K562 (cell line): ENCODE results near the gene ATP8A1. TPM values are rescaled to one million over a fixed set of nuclear protein-coding genes. Genes with fewer than 3 reads are reported as not detected.

Experiments
- ATAC-seq: fragments of 200-7000 bp; cut with Tn5 transposase; 3 replicates; pipeline ENCODE4 v1.9.1; 2020; ENCODE audit warnings: moderate library complexity
- BruUV-seq: library from RNA; stranded (reverse); fragments of 400-500 nt; replicated peaks from 2 replicates; lab custom pipeline; 2021; lab: Mats Ljungman, UMichigan
- CTCF ChIA-PET: fragments of 300-600 bp; formaldehyde crosslinking; extraction: SDS; loops from one replicate; lab custom pipeline; 2021; ENCODE audit warnings: low intra/inter-chr PET ratio; lab: Yijun Ruan, JAX
- POLR2A ChIA-PET: fragments of 300-600, 350-650 bp; sonication (Branson Sonifier 250); formaldehyde crosslinking; extraction: SDS; loops from one replicate; lab custom pipeline; 2021; ENCODE audit warnings: antibody characterized with exemption, inconsistent platforms; lab: Yijun Ruan, JAX
- DNase-seq, 4 experiments: peaks; one replicate each; pipeline versions ENCODE4 v3.0.0 to v3.0.0-alpha.2; 2011 to 2018; ENCODE audit warnings: low spot score in 3 of 4, mixed read lengths in 3 of 4; ENCODE audit errors: extremely low read depth in 1 of 4
- FAIRE-seq: peaks from 2 replicates; lab custom pipeline; 2011; peaks lifted over from hg19 to GRCh38; lab: Jason Lieb, UNC
- H2AFZ ChIP-seq: 2 replicates; pipeline ENCODE4 v1.6.0; 2011; ENCODE audit warnings: low read depth, low read length, control low read depth, inconsistent platforms
- H3K27ac ChIP-seq: fragments of 200-600 bp; 3 replicates; pipeline ENCODE4 v1.8.0; 2011; ENCODE audit warnings: low read depth, mild to moderate bottlenecking, control low read depth, inconsistent platforms, low read length, moderate library complexity, mixed read lengths; ENCODE audit errors: extremely low read depth
- H3K27me3 ChIP-seq, 2 experiments: fragments of 300-600 bp in 1 of 2; 2 replicates in 1 of 2; 3 replicates in 1 of 2; pipeline versions ENCODE4 v1.6.0 to v1.8.0; 2011; ENCODE audit warnings: inconsistent platforms in 2 of 2, low read length in 2 of 2, mild to moderate bottlenecking in 1 of 2, mixed read lengths in 1 of 2, moderate library complexity in 1 of 2; ENCODE audit not compliant: control insufficient read depth in 2 of 2, insufficient read depth in 2 of 2
- H3K36me3 ChIP-seq: fragments of 300-600 bp; 3 replicates; pipeline ENCODE4 v1.8.0; 2011; ENCODE audit warnings: mild to moderate bottlenecking, low read length, inconsistent platforms; ENCODE audit not compliant: control insufficient read depth, insufficient read depth
- H3K4me1 ChIP-seq, 2 experiments: fragments of 200-600 bp in 1 of 2; replicated peaks in 1 of 2; 2 replicates in 1 of 2; 3 replicates in 1 of 2; pipeline versions ENCODE4 v1.5.1 to v1.8.0; 2011; ENCODE audit warnings: inconsistent platforms in 2 of 2, low read length in 2 of 2, mild to moderate bottlenecking in 1 of 2, mixed read lengths in 1 of 2, moderate library complexity in 1 of 2; ENCODE audit not compliant: control insufficient read depth in 2 of 2, insufficient read depth in 2 of 2
- H3K4me2 ChIP-seq: 2 replicates; pipeline ENCODE4 v1.6.1; 2011; ENCODE audit warnings: low read length, control low read depth, inconsistent platforms, mixed read lengths; ENCODE audit not compliant: insufficient read depth
- H3K4me3 ChIP-seq: fragments of 200-600 bp; sonication (generic), shearing (Covaris generic); 2 replicates; pipeline ENCODE4 v1.5.1; 2016; ENCODE audit warnings: control low read depth, inconsistent platforms
- H3K79me2 ChIP-seq: fragments of 200-600 bp; 3 replicates; pipeline ENCODE4 v1.8.0; 2011; ENCODE audit warnings: low read length, inconsistent platforms; ENCODE audit not compliant: control insufficient read depth, insufficient read depth
- H3K9ac ChIP-seq, 2 experiments: 2 replicates each; pipeline versions ENCODE4 v1.6.0 to v1.6.1; 2011; ENCODE audit warnings: low read depth in 2 of 2, low read length in 2 of 2, control low read depth in 1 of 2, inconsistent platforms in 1 of 2, mild to moderate bottlenecking in 1 of 2, mixed read lengths in 1 of 2; ENCODE audit not compliant: insufficient read depth in 1 of 2
- H3K9me1 ChIP-seq: one replicate; pipeline ENCODE4 v1.6.0; 2011; ENCODE audit warnings: inconsistent platforms, mild to moderate bottlenecking, low read length, moderate library complexity; ENCODE audit not compliant: control insufficient read depth, insufficient read depth
- H3K9me3 ChIP-seq: replicated peaks from 2 replicates; pipeline ENCODE4 v1.5.1; 2011; ENCODE audit warnings: low read depth, low read length, inconsistent platforms; ENCODE audit not compliant: control insufficient read depth, insufficient read depth
- H4K20me1 ChIP-seq: replicated peaks from 2 replicates; pipeline ENCODE4 v1.6.1; 2011; ENCODE audit warnings: low read length, inconsistent platforms, mixed read lengths; ENCODE audit not compliant: control insufficient read depth, insufficient read depth
- CXXC5 ChIP-seq: fragments of 250-450 bp; sonication (Bioruptor Pico); IDR thresholded peaks from 2 replicates; pipeline ENCODE4 v1.8.0; 2022; ENCODE audit warnings: inconsistent platforms, mild to moderate bottlenecking, moderate library complexity
- KDM4B ChIP-seq, 2 experiments: fragments of 450-650 bp in 1 of 2; sonication (generic) in 1 of 2; IDR thresholded peaks; 2 replicates each; pipeline ENCODE4 v1.6.1; 2016 to 2017; ENCODE audit warnings: borderline replicate concordance in 2 of 2, antibody characterized with exemption in 1 of 2, low read depth in 1 of 2, mild to moderate bottlenecking in 1 of 2
- STAG1 ChIP-seq: sonication (generic); formaldehyde crosslinking; IDR thresholded peaks from 2 replicates; pipeline ENCODE4 v1.5.0; 2020; ENCODE audit warnings: missing genetic modification reagents, borderline replicate concordance
- TEAD4 ChIP-seq, 2 experiments: sonication (generic) in 1 of 2; formaldehyde crosslinking in 1 of 2; IDR thresholded peaks; 2 replicates each; pipeline versions ENCODE4 v1.6.1 to v1.8.0; 2012 to 2022; ENCODE audit warnings: borderline replicate concordance in 1 of 2, inconsistent platforms in 1 of 2, low read length in 1 of 2, mild to moderate bottlenecking in 1 of 2, missing genetic modification reagents in 1 of 2
- XRCC4 ChIP-seq: IDR thresholded peaks from one replicate; pipeline ENCODE4 v1.6.1; 2011; ENCODE audit not compliant: insufficient read depth, insufficient read length; ENCODE audit errors: extremely low read depth
- ZFP1 ChIP-seq: fragments of 450-650 bp; formaldehyde crosslinking; IDR thresholded peaks from 2 replicates; pipeline ENCODE4 v1.4.0; 2020; ENCODE audit warnings: mild to moderate bottlenecking, mixed read lengths
- ZNF212 ChIP-seq: fragments of 450-650 bp; formaldehyde crosslinking; IDR thresholded peaks from 2 replicates; pipeline ENCODE4 v1.4.0; 2020; ENCODE audit warnings: mild to moderate bottlenecking
- ZNF224 ChIP-seq: sonication (generic); formaldehyde crosslinking; IDR thresholded peaks from 2 replicates; pipeline ENCODE4 v1.8.0; 2022; ENCODE audit warnings: mild to moderate bottlenecking, missing genetic modification reagents
- ZNF263 ChIP-seq: sonication (generic); formaldehyde crosslinking; IDR thresholded peaks from 2 replicates; pipeline ENCODE4 v1.8.0; 2022; ENCODE audit warnings: mild to moderate bottlenecking, missing genetic modification reagents, borderline replicate concordance
- ZNF41 ChIP-seq: fragments of 250-450 bp; sonication (Bioruptor Pico); conservative IDR thresholded peaks from 2 replicates; pipeline ENCODE4 v1.4.0; 2020; ENCODE audit warnings: mild to moderate bottlenecking
- ZNF431 ChIP-seq: sonication (generic); formaldehyde crosslinking; IDR thresholded peaks from 2 replicates; pipeline ENCODE4 v1.8.0; 2022; ENCODE audit warnings: mild to moderate bottlenecking, missing genetic modification reagents
- ZNF668 ChIP-seq: fragments of 250-450 bp; sonication (Bioruptor Pico); IDR thresholded peaks from 2 replicates; pipeline ENCODE4 v1.8.0; 2022; ENCODE audit warnings: mild to moderate bottlenecking, inconsistent platforms
- WGBS: fragments of 100-300 bp; shearing (Covaris generic); methylation state at CpG from one replicate; pipeline ENCODE4 v1.1.6; 2016; ENCODE audit warnings: low coverage, mixed read lengths; ENCODE audit not compliant: insufficient coverage; ENCODE audit errors: missing lambda C conversion rate; 5-methylcytosine and 5-hydroxymethylcytosine counted together
- in situ Hi-C: fragments of 300-500 bp; cut with MboI; formaldehyde crosslinking; loops from 4 replicates; pipeline ENCODE4 v1.15.0; 2018; ENCODE audit warnings: inconsistent platforms, mixed read lengths
- intact Hi-C: fragments of 100-400 bp; cut with micrococcal nuclease; formaldehyde crosslinking; loops from 2 replicates; pipeline ENCODE4 v1.14.2; 2022
- polyA plus RNA-seq, 8 experiments: library from polyadenylated mRNA; depleted of rRNA in 4 of 8; stranded (reverse) in 5 of 8; unstranded in 3 of 8; fragments of >200 nt; fragmentation: Nextera tagmentation in 2 of 8; fragmentation: Illumina TruSeq in 1 of 8; extraction: Ambion mirVana in 2 of 8; extraction: Trizol in 1 of 8; gene quantifications; 2 replicates each; pipeline versions ENCODE4 v1.2.1 to v1.2.3, GENCODE V29; 2011 to 2014; ENCODE audit warnings: inconsistent platforms in 1 of 8, missing spikeins in 1 of 8
- total RNA-seq, 7 experiments: library from RNA; depleted of rRNA in 6 of 7; stranded (reverse); fragments of >200 nt in 6 of 7; fragmentation: Illumina TruSeq in 2 of 7; extraction: Trizol in 2 of 7; gene quantifications; 2 replicates each; pipeline versions ENCODE4 v1.2.1 to v1.2.3, GENCODE V29; 2011 to 2021; ENCODE audit warnings: low replicate concordance in 1 of 7
- TF ChIP-seq, protein P1 (sequence below): fragments of 450-650 bp; IDR thresholded peaks from one replicate; pipeline ENCODE4 v1.6.1; 2018; ENCODE audit warnings: mild to moderate bottlenecking, moderate library complexity; ENCODE audit not compliant: partially characterized antibody
- TF ChIP-seq, protein P2 (sequence below): IDR thresholded peaks from 3 replicates; pipeline ENCODE4 v1.6.1; 2011; ENCODE audit warnings: borderline replicate concordance, mild to moderate bottlenecking, moderate library complexity; ENCODE audit not compliant: insufficient read length; ENCODE audit errors: extremely low read depth

The ATP8A1 gene
- total and polyA plus RNA-seq, 9 of the 15 experiments (the other 6 are each of a cell fraction or from before 2014, with no cell fraction given), result 0.05 to 0.29 (median 0.07) TPM; not detected in 2

DNA sequence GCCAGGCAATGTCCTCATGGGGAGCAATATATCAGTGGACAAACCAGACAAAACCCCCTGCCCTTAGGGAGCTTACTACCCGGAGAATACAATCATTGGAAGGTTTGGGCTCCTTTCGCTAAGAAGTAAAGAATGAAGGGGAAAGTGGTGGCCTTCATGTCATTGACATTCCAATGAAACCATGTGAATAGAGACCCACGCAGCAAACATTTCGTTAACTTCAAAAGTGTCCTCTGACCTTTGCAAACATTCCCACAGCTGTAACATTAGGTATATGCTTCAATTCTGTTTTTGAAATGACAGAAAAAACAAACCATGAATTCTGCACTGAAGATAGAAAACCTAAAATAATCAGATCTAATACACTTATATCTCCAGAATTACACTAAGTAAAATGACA, 7.0 kb downstream of the ATP8A1 start (continued):
- TF ChIP-seq ZNF224 (CRISPR knock-in tag), result no peak
- TF ChIP-seq TEAD4 (IDR thresholded peaks at IDR 0.05; ENCODE audit: low read length), result no peak
- no peak for TF ChIP-seq TEAD4 (CRISPR knock-in tag; IDR thresholded peaks at IDR 0.05; ENCODE audit: borderline replicate concordance)
- no peak for TF ChIP-seq ZFP1 (CRISPR knock-in tag)
- TF ChIP-seq, protein P1, sequence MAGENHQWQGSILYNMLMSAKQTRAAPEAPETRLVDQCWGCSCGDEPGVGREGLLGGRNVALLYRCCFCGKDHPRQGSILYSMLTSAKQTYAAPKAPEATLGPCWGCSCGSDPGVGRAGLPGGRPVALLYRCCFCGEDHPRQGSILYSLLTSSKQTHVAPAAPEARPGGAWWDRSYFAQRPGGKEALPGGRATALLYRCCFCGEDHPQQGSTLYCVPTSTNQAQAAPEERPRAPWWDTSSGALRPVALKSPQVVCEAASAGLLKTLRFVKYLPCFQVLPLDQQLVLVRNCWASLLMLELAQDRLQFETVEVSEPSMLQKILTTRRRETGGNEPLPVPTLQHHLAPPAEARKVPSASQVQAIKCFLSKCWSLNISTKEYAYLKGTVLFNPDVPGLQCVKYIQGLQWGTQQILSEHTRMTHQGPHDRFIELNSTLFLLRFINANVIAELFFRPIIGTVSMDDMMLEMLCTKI, result no peak

DNA sequence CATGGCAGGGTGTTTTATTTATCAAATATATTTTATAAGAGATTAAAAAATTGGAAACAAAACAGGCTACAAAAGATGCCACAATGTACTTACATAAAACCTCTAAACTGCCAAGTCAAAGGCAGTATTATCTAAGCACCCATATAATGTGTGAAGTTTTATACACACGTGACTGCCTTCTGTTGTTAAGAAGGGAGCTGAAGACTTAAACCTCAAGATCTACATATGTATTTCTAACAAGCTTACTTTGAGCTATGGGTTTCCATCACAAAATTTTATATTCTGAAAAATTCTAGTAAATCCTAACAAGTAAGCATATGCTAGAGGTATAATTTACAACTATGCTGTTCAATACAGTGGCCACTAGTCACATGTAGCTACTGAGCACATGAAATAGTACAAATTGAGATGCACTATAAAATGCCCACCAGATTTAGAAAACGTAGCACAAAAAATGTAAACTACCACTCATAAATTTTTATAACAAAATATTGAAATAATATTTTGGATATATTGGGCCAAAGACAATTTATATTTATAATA, 9.8 kb downstream of the ATP8A1 start:
- in situ Hi-C loops, result no loop called here
- H3K9me1 ChIP-seq, result no peaks in the 10 kb centered on the region
- TF ChIP-seq XRCC4 (no peak), ZNF41 (CRISPR knock-in tag) (no peak), KDM4B (IDR thresholded peaks at IDR 0.05; ENCODE audit: borderline replicate concordance in 2 of 2, low read depth in 1 of 2) (no peak), CXXC5 (CRISPR knock-in tag) (no peak), ZNF668 (CRISPR knock-in tag) (no peak), ZNF263 (CRISPR knock-in tag) (no peak), STAG1 (CRISPR knock-in tag) (no peak), ZNF431 (CRISPR knock-in tag) (no peak), ZNF212 (CRISPR knock-in tag) (no peak)
- TF ChIP-seq, protein P2, sequence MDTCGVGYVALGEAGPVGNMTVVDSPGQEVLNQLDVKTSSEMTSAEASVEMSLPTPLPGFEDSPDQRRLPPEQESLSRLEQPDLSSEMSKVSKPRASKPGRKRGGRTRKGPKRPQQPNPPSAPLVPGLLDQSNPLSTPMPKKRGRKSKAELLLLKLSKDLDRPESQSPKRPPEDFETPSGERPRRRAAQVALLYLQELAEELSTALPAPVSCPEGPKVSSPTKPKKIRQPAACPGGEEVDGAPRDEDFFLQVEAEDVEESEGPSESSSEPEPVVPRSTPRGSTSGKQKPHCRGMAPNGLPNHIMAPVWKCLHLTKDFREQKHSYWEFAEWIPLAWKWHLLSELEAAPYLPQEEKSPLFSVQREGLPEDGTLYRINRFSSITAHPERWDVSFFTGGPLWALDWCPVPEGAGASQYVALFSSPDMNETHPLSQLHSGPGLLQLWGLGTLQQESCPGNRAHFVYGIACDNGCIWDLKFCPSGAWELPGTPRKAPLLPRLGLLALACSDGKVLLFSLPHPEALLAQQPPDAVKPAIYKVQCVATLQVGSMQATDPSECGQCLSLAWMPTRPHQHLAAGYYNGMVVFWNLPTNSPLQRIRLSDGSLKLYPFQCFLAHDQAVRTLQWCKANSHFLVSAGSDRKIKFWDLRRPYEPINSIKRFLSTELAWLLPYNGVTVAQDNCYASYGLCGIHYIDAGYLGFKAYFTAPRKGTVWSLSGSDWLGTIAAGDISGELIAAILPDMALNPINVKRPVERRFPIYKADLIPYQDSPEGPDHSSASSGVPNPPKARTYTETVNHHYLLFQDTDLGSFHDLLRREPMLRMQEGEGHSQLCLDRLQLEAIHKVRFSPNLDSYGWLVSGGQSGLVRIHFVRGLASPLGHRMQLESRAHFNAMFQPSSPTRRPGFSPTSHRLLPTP, result no peak

More for the DNA sequence above, 9.8 kb downstream of the ATP8A1 start:
- ChIA-PET CTCF (no interaction called here), POLR2A (interaction anchor here (1.4 kb wide), 1 partner anchor 10 kb away, joined by 3 read pairs; the partner anchor contains the start of gene ATP8A1)
- Histone ChIP-seq H3K9me3 (no peaks in the 10 kb centered on the region), H3K4me3 (no peak overlapping the region), H3K4me2 (no peak overlapping the region), H3K36me3 (no peaks in the 10 kb centered on the region), H3K9ac (no peak overlapping the region), H3K27ac (no peak overlapping the region), H4K20me1 (no peaks in the 10 kb centered on the region), H3K4me1 (no peaks in the 10 kb centered on the region), H2AFZ (no peak overlapping the region), H3K79me2 (no peaks in the 10 kb centered on the region), H3K27me3 (no peaks in the 10 kb centered on the region)
- WGBS, result 0% methylated on average over 2 of the region's 2 CpGs
- no peak for FAIRE-seq
- BruUV-seq, result no TSS peak
- intact Hi-C loops, result no loop called here
- no peak for ATAC-seq
- DNase-seq, result no peak
